A673 (cell line): ENCODE measurements around the gene BTN3A1. TPM values are rescaled to one million over a fixed set of nuclear protein-coding genes. Genes with fewer than 3 reads are reported as not detected.

Experiments used
- BruUV-seq: library from RNA; stranded (reverse); fragments of 400-500 nt; replicated peaks from 2 replicates; lab custom pipeline; 2021; lab: Mats Ljungman, UMichigan
- CTCF ChIA-PET: fragments of 300-600 bp; sonication (Branson Sonifier 250); formaldehyde crosslinking; loops from one replicate; lab custom pipeline; 2022; ENCODE audit warnings: antibody characterized with exemption; lab: Charles Lee
- POLR2A ChIA-PET: fragments of 300-600 bp; sonication (Branson Sonifier 250); formaldehyde crosslinking; loops from one replicate; lab custom pipeline; 2022; ENCODE audit warnings: antibody characterized with exemption; ENCODE audit not compliant: low non-redundant PET; lab: Charles Lee
- DNase-seq: peaks from one replicate; pipeline ENCODE4 v3.0.0-alpha.2; 2015; ENCODE audit warnings: low spot score
- H3K27ac ChIP-seq: fragments of 200-600 bp; sonication (generic); 2 replicates; pipeline ENCODE4 v1.5.1; 2016; ENCODE audit warnings: mixed run types, low read depth, mild to moderate bottlenecking, mixed read lengths, antibody characterized with exemption, low read length; ENCODE audit not compliant: poor library complexity, severe bottlenecking
- H3K27me3 ChIP-seq: fragments of 200-600 bp; sonication (generic); replicated peaks from 2 replicates; pipeline ENCODE4 v1.6.1; 2017; ENCODE audit warnings: mixed run types, low read depth, mild to moderate bottlenecking, mixed read lengths, antibody characterized with exemption, low read length; ENCODE audit not compliant: insufficient read depth, poor library complexity
- H3K36me3 ChIP-seq: fragments of 200-600 bp; sonication (generic); 2 replicates; pipeline ENCODE4 v1.6.1; 2016; ENCODE audit warnings: mixed run types, mild to moderate bottlenecking, mixed read lengths, antibody characterized with exemption, low read length; ENCODE audit not compliant: insufficient read depth, poor library complexity, severe bottlenecking
- H3K4me1 ChIP-seq: fragments of 200-600 bp; sonication (generic); 2 replicates; pipeline ENCODE4 v1.6.1; 2017; ENCODE audit warnings: mixed run types, mild to moderate bottlenecking, mixed read lengths, antibody characterized with exemption, low read length; ENCODE audit not compliant: insufficient read depth, poor library complexity, severe bottlenecking
- H3K4me3 ChIP-seq: fragments of 200-600 bp; sonication (generic); 2 replicates; pipeline ENCODE4 v1.5.1; 2016; ENCODE audit warnings: low read depth, mixed run types, mild to moderate bottlenecking, mixed read lengths, low read length; ENCODE audit not compliant: poor library complexity, severe bottlenecking
- H3K9me3 ChIP-seq: fragments of 200-600 bp; sonication (generic); 2 replicates; pipeline ENCODE4 v1.6.1; 2016; ENCODE audit warnings: mixed run types, low read depth, mild to moderate bottlenecking, mixed read lengths, antibody characterized with exemption, low read length; ENCODE audit not compliant: poor library complexity, severe bottlenecking
- CTCF ChIP-seq: fragments of 300-800, 200-600 bp; sonication (generic); conservative IDR thresholded peaks from 2 replicates; pipeline ENCODE4 v1.5.1; 2017; ENCODE audit warnings: low read depth, mild to moderate bottlenecking, antibody characterized with exemption, low read length, moderate library complexity, mixed read lengths
- EZH2 ChIP-seq: fragments of 200-600 bp; sonication (generic); IDR thresholded peaks from 2 replicates; pipeline ENCODE4 v1.6.1; 2017; ENCODE audit warnings: borderline replicate concordance, low read depth, mild to moderate bottlenecking, mixed read lengths, antibody characterized with exemption, low read length; ENCODE audit not compliant: poor library complexity, severe bottlenecking
- intact Hi-C: fragments of 100-400 bp; cut with micrococcal nuclease; formaldehyde crosslinking; loops from one replicate; pipeline ENCODE4 v1.10.0; 2022; ENCODE audit not compliant: unreplicated experiment
- total RNA-seq: library from RNA; stranded (reverse); gene quantifications from 2 replicates; pipeline ENCODE4 v1.2.3, GENCODE V29; 2021

The BTN3A1 gene
- total RNA-seq, 1 experiment from 2014 or later, result 14.8 TPM

- intact Hi-C loops, result no loop called here
- no peak overlapping the region for H3K4me3 ChIP-seq
- no peaks in the 10 kb centered on the region for H3K9me3 ChIP-seq
- TF ChIP-seq EZH2 (no peak), CTCF (no peak)
- no TSS peak for BruUV-seq
- H3K4me1 ChIP-seq, result peaks cover 6% of the 10 kb centered on the region
- no peak for DNase-seq
- no peaks in the 10 kb centered on the region for H3K27me3 ChIP-seq
- peaks cover 94% of the 10 kb centered on the region for H3K36me3 ChIP-seq
- POLR2A ChIA-PET, result no interaction called here
- H3K27ac ChIP-seq, result no peak overlapping the region
- CTCF ChIA-PET, result no interaction called here
Observed at GRCh38 chr6:26464014-26464413, 61.9 kb downstream of the BTN3A1 start.

GRCh38 chr6:26464416-26465131 is 62.5 kb downstream of the BTN3A1 start:
- CTCF ChIA-PET, result no interaction called here
- no TSS peak for BruUV-seq
- Histone ChIP-seq H3K4me3 (no peak overlapping the region), H3K36me3 (peaks cover 91% of the 10 kb centered on the region), H3K9me3 (no peaks in the 10 kb centered on the region), H3K4me1 (peaks cover under 1% of the 10 kb centered on the region), H3K27ac (no peak overlapping the region), H3K27me3 (no peaks in the 10 kb centered on the region)
- TF ChIP-seq EZH2 (no peak), CTCF (no peak)
- POLR2A ChIA-PET, result no interaction called here
- intact Hi-C loops, result no loop called here
- DNase-seq, result no peak

Other genes starting within 250 kb of the BTN3A1 start
- 19.1 and 23.2 TPM in 2 replicates for gene BTN3A2, start 37.1 kb upstream of the BTN3A1 start, total RNA-seq
- gene BTN2A2, start 19.2 kb upstream of the BTN3A1 start, total RNA-seq, result 16.3 and 25.5 TPM in 2 replicates
- 12.2 and 12.7 TPM in 2 replicates for gene BTN3A3, start 38.2 kb downstream of the BTN3A1 start, total RNA-seq
- gene BTN2A1, start 55.7 kb downstream of the BTN3A1 start, total RNA-seq, result 29.8 and 32.2 TPM in 2 replicates
- not detected in 2 replicates for gene BTN1A1, start 98.0 kb downstream of the BTN3A1 start, total RNA-seq
- gene HMGN4, start 136.1 kb downstream of the BTN3A1 start, total RNA-seq, result 55.9 and 58.6 TPM in 2 replicates
- gene ABT1, start 194.7 kb downstream of the BTN3A1 start, total RNA-seq, result 17.4 and 18.1 TPM in 2 replicates